HG02973 (cell line): ENCODE data around the gene PLEKHG4.

ENCODE experiments used
- ATAC-seq: cut with Tn5 transposase; IDR thresholded peaks from one replicate; pipeline ENCODE4 v1.9.1; 2021; ENCODE audit warnings: moderate library complexity; ENCODE audit not compliant: unreplicated experiment

PLEKHG4 gene, protein sequence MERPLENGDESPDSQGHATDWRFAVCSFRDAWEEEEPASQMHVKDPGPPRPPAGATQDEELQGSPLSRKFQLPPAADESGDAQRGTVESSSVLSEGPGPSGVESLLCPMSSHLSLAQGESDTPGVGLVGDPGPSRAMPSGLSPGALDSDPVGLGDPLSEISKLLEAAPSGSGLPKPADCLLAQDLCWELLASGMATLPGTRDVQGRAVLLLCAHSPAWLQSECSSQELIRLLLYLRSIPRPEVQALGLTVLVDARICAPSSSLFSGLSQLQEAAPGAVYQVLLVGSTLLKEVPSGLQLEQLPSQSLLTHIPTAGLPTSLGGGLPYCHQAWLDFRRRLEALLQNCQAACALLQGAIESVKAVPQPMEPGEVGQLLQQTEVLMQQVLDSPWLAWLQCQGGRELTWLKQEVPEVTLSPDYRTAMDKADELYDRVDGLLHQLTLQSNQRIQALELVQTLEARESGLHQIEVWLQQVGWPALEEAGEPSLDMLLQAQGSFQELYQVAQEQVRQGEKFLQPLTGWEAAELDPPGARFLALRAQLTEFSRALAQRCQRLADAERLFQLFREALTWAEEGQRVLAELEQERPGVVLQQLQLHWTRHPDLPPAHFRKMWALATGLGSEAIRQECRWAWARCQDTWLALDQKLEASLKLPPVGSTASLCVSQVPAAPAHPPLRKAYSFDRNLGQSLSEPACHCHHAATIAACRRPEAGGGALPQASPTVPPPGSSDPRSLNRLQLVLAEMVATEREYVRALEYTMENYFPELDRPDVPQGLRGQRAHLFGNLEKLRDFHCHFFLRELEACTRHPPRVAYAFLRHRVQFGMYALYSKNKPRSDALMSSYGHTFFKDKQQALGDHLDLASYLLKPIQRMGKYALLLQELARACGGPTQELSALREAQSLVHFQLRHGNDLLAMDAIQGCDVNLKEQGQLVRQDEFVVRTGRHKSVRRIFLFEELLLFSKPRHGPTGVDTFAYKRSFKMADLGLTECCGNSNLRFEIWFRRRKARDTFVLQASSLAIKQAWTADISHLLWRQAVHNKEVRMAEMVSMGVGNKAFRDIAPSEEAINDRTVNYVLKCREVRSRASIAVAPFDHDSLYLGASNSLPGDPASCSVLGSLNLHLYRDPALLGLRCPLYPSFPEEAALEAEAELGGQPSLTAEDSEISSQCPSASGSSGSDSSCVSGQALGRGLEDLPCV

DNA sequence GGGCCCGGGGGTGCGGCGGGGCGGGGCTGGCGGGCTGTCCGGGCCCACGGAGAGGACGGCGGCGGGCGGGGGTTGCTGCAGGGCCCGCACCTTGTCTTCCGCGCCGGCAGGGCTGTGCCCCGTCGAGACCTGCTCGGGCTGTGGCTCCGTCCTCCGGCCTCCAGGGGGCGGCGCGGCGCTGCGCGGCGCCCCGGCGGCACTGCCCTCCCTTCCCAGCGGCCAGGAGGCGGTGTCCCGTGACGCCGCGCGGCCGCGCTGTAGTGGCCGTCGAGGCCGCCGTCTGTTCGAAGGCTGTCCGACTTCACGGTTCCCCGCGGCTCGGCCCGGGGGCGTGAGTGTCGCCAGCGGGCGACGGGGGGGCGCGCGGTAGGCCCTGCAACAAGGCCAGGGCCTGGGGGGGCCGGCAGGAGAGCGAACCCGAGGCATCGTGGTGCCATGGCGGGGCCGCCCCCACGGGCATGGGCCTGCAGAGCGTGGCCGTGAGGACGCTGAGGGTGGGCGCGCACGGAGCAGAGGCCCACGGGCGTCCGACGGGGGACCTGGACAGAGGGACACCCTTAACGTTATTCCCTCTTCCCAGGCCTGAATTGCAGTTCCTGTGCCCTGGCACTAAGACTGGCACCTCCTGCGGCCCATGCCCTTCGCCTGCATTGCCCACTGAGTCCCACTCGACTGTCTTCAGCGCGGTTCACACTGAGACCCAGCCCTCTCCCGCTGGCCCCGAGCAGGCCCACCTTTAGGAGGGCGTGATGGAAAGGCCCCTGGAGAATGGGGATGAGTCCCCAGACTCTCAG, at the start of gene PLEKHG4:
PLEKHG4 (plus strand) TSS at position 237 of the 794 bp plus-strand sequence; CDS start at position 750, 513 bp downstream.
- peak; percentile 74 for ATAC-seq

DNA sequence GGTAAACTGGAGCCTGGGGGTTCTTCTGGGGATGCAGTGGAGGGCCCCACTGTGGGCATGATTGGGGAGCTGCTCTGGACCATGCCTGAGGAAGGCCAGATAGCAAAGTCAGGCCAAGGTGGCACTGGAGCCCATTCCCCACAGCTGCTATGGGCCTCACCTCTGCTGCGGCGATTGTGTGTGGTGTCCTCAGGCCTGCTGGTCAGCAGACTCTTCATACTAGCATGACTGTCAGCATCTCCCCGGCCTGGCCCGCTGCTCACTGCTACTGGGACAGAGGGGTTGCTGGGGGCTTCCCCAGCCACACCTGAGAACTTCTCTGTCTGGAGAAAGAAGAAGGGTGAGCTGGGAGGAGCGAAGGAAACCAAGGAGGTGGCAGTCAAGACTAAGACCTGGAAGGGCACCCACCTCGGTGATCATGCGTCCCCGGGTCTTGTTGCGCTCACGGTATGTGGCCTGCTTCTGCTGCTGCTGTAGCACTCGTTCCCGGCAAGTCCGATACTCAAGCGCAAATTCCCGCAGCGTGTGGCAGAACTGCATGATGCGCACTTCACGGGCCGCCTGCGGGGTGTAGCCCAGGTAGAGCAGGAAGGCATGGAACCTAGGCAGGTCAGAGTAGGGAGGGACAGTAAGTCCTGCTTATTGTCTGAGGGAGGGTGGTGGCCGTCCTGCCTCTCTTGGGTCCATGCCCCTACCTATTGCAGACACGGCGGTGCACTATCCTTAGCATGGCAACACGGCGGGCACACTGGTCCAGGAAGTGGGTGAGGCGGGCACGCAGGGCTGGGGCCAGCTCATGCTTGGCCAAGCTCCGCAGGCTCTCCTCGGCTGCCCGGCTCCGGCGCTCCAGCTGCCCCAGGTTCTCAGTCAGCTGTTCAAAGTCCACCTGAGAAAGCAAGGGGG, 49.2 kb upstream of the PLEKHG4 start:
- ATAC-seq, result no peak

GRCh38 chr16:67230809-67231660, 48.3 kb upstream of the PLEKHG4 start:
- ATAC-seq, result no peak

GRCh38 chr16:67233596-67233995, 45.7 kb upstream of the PLEKHG4 start:
- no peak for ATAC-seq

DNA sequence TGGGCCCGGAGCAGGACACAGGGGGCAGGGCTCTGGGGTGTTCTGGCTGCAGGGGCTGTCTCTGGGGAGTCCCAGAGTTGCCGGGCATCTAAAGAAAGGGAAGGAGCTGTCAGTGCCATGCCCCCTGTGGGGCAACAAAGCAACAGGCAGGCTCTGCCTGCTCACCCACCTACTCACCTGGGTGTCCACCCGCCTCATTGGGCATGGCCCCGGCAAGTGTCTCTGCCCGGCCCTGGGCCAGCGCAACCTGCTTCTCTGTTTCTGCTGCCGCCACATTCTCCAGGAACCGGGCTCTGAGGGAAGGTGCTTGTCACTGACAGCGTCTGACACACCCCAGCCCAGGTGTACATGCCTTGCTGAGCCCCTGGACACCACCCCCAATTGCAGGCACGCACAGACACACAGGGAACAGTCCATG, 45.1 kb upstream of the PLEKHG4 start:
- ATAC-seq, result no peak

DNA sequence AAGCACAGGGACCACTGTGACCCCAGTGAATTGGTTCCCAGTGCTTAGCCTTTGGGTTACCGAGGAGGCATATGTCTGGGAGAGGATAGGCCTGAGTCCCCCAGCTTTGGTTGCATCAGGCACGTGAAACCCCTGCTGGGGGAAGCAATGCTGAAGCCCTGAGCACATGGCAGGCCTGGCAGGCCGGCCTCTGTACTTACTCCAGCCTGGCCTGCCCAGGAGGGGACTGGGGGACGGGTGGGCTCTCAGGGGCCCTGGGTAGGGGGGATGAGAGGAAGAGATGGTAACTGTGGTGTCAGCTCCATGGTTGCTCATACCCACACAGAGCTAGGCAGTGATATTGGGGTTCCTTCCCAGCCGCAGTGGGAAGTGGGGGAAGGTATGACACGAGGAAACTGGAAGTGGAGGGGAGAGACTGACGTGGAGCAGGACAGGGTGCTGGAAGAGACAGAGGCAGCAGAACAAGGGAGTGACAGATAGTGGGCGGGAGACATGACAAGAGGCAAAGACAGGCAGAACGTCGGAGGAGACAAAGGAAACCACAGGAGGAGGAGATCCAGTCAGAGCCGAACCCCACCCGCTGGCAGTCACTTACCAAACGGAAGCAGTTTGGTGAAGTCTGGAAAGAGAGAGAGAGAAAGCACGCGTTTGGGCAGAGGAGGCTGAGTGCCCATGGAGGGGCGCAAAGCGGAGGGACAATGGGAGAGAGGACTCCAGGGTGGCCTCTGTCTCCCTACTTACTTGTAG, 43.3 kb upstream of the PLEKHG4 start:
- no peak for ATAC-seq

DNA sequence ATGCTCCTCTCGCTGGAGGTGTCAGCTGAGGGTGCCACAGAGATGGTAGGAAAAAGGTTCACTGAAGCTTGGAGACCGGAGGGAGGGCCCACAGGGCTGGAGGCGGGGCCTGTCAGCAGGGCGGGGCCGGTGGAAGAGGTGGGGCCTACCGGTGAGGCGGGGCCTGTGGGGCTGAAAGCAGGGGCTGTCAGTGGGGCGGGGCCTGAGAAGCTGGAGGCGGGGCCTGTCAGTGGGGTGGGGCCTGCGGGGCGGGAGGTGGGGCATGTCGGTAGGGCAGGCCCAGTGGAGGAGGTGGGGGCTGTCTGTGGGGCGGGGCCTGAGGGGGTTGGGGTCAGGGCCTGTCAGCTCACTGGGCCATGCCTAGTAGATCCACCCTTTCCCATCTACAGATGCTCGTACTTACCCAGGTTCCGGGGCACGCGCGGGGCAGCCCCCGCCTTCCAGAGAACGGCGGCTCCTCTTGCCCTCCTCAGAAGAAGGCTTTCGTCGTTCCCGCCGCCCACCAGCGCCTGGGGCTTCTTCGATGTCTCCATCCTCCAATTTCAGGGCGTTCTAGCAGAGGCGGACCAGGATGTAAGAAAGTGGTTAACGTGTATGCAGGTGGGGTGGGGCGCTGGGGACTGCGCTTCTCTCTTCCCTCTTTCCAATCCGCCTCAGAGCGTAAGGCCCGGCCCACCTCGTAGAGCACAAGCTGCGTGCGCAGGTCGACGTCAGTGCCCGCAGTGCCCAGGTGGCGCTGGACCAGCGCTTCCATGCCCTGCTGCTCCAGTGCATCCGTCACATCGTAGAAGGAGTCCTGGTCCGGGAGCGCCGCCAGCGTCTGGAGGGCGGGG, 42.6 kb upstream of the PLEKHG4 start:
- peak; percentile 40 for ATAC-seq

DNA sequence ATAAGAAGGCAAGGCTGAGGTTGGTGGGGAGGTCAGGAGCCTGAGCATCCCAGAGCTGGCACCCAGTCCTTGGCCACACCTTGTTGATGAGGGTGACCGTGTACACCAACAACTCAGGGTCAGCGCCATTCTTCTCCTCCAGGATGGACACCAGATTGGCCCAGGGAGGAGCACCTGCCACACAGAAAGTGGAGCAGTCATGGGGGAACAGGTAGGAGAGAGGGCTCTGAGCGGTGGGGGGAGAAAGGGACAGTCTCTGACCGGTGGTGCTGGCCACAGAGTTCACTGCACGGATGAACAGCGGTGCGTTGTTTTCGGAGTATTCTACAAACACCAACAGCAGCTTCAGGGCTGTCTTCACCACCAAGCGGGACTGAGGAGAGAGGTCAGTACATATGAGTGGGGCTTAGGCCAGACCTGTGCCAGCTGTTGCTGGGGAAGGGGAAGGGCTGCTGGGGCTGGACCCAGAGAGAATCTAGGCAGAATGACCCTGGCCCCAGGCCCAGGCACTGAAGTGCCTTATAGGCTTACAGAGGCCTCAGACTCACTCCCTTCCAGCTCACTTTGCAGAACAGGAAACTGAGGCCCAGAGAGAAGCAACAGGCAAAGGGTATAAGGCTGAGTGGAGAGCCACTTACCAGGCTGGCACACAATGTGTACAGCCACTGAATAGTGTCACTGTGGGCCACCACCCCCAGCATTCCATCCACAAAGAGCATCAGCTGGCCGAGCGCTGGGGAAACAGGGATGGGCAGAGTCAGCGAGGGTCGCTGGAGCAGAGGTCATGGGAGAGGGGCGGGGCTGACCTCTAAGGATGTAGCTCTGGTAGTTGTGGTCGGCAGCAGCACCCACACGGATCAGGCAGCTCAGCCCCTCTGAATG, 41.7 kb upstream of the PLEKHG4 start:
- ATAC-seq, result no peak

- ATAC-seq, result no peak
Observed at GRCh38 chr16:67238278-67238575, 41.1 kb upstream of the PLEKHG4 start.

GRCh38 chr16:67238806-67239470, 40.4 kb upstream of the PLEKHG4 start:
- ATAC-seq, result no peak

DNA sequence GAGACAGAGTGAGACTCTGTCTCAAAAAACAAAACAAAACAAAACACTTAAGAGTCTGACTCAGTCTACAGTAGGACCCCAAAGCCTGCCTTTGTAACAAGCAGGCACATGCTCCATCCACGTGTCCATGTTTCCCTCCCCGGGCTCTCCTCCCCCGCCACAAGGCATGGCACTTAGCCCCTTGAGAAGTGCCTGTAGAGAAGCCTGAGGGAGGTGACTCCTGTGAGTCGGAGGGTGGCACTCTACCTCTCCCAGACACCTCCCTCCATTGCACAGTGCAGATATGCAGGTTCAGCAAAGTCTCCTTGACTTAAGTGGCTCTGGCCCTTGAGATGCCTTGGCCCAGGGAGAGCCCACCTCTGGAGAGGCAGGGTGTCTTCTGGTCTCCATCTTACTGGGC, 38.8 kb upstream of the PLEKHG4 start:
- no peak for ATAC-seq

GRCh38 chr16:67241008-67241900, 38.1 kb upstream of the PLEKHG4 start:
- ATAC-seq, result no peak

- ATAC-seq, result no peak
Observed at GRCh38 chr16:67242138-67242730, 37.1 kb upstream of the PLEKHG4 start.

GRCh38 chr16:67243481-67243880, 35.9 kb upstream of the PLEKHG4 start:
- ATAC-seq, result no peak
